Smooth muscle cell (in vitro differentiated cells): ENCODE data around the gene GCH1. TPM values are rescaled to one million over a fixed set of nuclear protein-coding genes. Genes with fewer than 3 reads are reported as not detected.

Source experiments
- DNase-seq: peaks from one replicate; lab custom pipeline; 2025; ENCODE audit not compliant: unreplicated experiment; lab: John Stamatoyannopoulos, UW
- H2AFZ ChIP-seq: fragments of 200-600 bp; sonication (generic); 2 replicates; pipeline ENCODE4 v1.6.0; 2016; ENCODE audit warnings: antibody characterized with exemption, low read depth, mild to moderate bottlenecking
- H3F3A ChIP-seq: fragments of 200-600 bp; sonication (generic); 2 replicates; pipeline ENCODE4 v1.6.0; 2017; ENCODE audit warnings: antibody characterized with exemption, low read depth
- H3K27ac ChIP-seq: fragments of 200-600 bp; sonication (generic); 2 replicates; pipeline ENCODE4 v1.5.1; 2016; ENCODE audit warnings: low read depth, mild to moderate bottlenecking
- H3K27me3 ChIP-seq: fragments of 200-600 bp; sonication (generic); 2 replicates; pipeline ENCODE4 v1.6.1; 2016; ENCODE audit warnings: low read depth, mild to moderate bottlenecking
- H3K36me3 ChIP-seq: fragments of 200-600 bp; sonication (generic); 2 replicates; pipeline ENCODE4 v1.5.1; 2016; ENCODE audit warnings: low read depth
- H3K4me1 ChIP-seq: fragments of 200-600 bp; sonication (generic); 2 replicates; pipeline ENCODE4 v1.5.1; 2016; ENCODE audit warnings: low read depth
- H3K4me2 ChIP-seq: fragments of 200-600 bp; sonication (generic); 2 replicates; pipeline ENCODE4 v1.6.0; 2016; ENCODE audit warnings: mild to moderate bottlenecking
- H3K4me3 ChIP-seq: fragments of 200-600 bp; sonication (generic); 2 replicates; pipeline ENCODE4 v1.5.1; 2016; ENCODE audit warnings: mild to moderate bottlenecking
- H3K79me2 ChIP-seq: fragments of 200-600 bp; sonication (generic); 2 replicates; pipeline ENCODE4 v1.6.0; 2016; ENCODE audit warnings: low read depth, mild to moderate bottlenecking
- H3K9ac ChIP-seq: fragments of 200-600 bp; sonication (generic); 2 replicates; pipeline ENCODE4 v1.6.0; 2016; ENCODE audit warnings: low read depth
- H3K9me3 ChIP-seq: fragments of 200-600 bp; sonication (generic); replicated peaks from 2 replicates; pipeline ENCODE4 v1.5.1; 2016; ENCODE audit warnings: low read depth
- H4K20me1 ChIP-seq: fragments of 200-600 bp; sonication (generic); 2 replicates; pipeline ENCODE4 v1.6.0; 2016; ENCODE audit warnings: low read depth
- CTCF ChIP-seq: fragments of 200-600 bp; sonication (generic); IDR thresholded peaks from 2 replicates; pipeline ENCODE4 v1.5.1; 2017; ENCODE audit warnings: borderline replicate concordance, mild to moderate bottlenecking, antibody characterized with exemption; ENCODE audit not compliant: insufficient read depth, poor library complexity, severe bottlenecking
- WGBS: methylation state at CpG from one replicate; pipeline ENCODE4 v1.1.7; 2016; ENCODE audit warnings: low lambda C conversion rate; 5-methylcytosine and 5-hydroxymethylcytosine counted together
- polyA plus RNA-seq: library from polyadenylated mRNA; unstranded; fragments of >200 nt; fragmentation: Nextera tagmentation; extraction: Ambion mirVana; gene quantifications from 2 replicates; pipeline ENCODE4 v1.2.1, GENCODE V29; 2016
- total RNA-seq: library from RNA; depleted of rRNA; stranded (reverse); fragments of >200 nt; gene quantifications from 2 replicates; pipeline ENCODE4 v1.2.3, GENCODE V29; 2014

Gene GCH1
- total and polyA plus RNA-seq, 2 experiments from 2014 or later, result 0.70 to 2.1 TPM

DNA sequence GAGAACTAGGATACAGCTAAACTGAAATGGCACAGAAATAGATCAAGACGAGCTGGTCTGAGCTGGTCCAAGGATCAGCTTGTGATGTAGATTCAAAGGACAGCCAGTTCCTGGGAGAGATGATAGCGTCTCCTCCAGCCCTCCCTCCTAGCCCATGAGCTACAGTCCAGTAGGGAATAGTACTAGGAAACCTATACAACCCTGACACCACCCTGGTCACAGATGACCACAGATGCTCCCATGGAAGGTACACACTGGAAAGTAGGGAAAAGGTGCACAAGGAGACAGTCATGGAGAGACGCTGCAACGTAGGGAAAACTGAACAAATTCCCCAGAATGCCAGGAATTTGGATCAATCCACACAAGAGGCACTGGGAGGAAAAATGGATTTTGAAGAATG is 6.9 kb downstream of the GCH1 start:
- 82% methylated on average over 4 of the region's 4 CpGs for WGBS
- TF ChIP-seq CTCF, result no peak
- H3K27ac ChIP-seq, result no peak overlapping the region
- H3F3A ChIP-seq, result peaks cover 4% of the 10 kb centered on the region
- no peaks in the 10 kb centered on the region for H3K4me1 ChIP-seq
- no peak overlapping the region for H3K9ac ChIP-seq
- H2AFZ ChIP-seq, result no peak overlapping the region
- no peaks in the 10 kb centered on the region for H3K36me3 ChIP-seq
- no peaks in the 10 kb centered on the region for H4K20me1 ChIP-seq
- no peak for DNase-seq
- H3K9me3 ChIP-seq, result no peaks in the 10 kb centered on the region
- H3K27me3 ChIP-seq, result peaks cover 4% of the 10 kb centered on the region
- H3K79me2 ChIP-seq, result no peaks in the 10 kb centered on the region
- no peak overlapping the region for H3K4me2 ChIP-seq
- H3K4me3 ChIP-seq, result no peak overlapping the region

DNA sequence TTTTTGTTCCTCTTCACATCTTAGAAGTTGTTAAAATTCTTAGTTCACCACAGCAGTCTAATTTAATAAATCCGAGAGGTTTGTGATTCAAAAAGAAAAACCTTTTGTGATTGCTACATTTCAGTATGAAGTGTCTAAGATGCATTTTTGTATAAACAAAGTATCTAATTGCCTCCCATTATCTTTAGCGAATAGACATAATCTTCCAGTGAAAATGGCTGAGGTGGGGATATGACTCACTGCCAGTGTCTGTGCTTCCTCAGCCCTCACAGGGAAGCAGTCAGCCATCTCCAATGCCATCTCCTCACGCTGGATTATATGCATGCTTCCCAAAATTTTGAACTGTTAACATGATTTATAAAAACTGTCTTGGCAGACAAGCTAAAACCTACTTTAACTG is 7.6 kb downstream of the GCH1 start:
- H4K20me1 ChIP-seq, result no peaks in the 10 kb centered on the region
- TF ChIP-seq CTCF, result no peak
- no peak overlapping the region for H3K9ac ChIP-seq
- no peaks in the 10 kb centered on the region for H3K27me3 ChIP-seq
- no peak overlapping the region for H3K27ac ChIP-seq
- peaks cover 4% of the 10 kb centered on the region for H3F3A ChIP-seq
- H3K79me2 ChIP-seq, result no peaks in the 10 kb centered on the region
- H2AFZ ChIP-seq, result no peak overlapping the region
- no peak for DNase-seq
- WGBS, result 34% methylated on average over 3 of the region's 3 CpGs
- H3K4me1 ChIP-seq, result no peaks in the 10 kb centered on the region
- no peaks in the 10 kb centered on the region for H3K9me3 ChIP-seq
- no peak overlapping the region for H3K4me3 ChIP-seq
- no peaks in the 10 kb centered on the region for H3K36me3 ChIP-seq
- H3K4me2 ChIP-seq, result peak overlapping the region; percentile 11

DNA sequence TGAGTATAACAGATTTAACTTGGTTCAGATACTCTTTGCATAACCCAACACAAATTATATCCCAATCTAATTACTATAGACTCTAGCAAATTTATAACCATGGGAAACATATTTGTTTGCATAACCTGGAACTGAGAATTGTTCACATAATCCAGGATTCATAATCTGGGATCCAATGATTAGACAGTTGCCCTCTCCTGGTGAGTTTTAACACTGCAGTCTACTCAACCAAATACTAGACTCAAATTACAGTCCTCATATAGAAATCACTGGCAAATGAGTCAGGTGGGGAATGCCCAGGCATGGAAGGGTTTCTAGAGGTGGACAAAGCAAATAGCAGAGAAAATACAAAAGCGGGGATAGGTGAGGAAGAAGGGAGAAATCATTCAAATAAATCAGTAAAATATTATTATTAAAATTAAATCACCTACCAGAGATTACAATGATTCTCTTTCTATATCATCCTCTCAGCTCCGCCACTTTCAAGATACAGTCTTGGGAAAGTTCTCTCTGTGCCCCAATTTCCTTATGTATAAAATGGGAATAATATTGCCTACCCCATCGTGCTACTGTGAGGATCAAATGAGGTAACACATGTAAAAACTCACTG is 9.4 kb downstream of the GCH1 start:
- Histone ChIP-seq H2AFZ (no peak overlapping the region), H3K4me2 (no peak overlapping the region), H3K4me1 (no peaks in the 10 kb centered on the region), H3K79me2 (no peaks in the 10 kb centered on the region), H3K36me3 (no peaks in the 10 kb centered on the region), H3K27ac (no peak overlapping the region), H3F3A (peaks cover 4% of the 10 kb centered on the region), H3K27me3 (no peaks in the 10 kb centered on the region), H3K4me3 (no peak overlapping the region), H3K9me3 (no peaks in the 10 kb centered on the region), H3K9ac (no peak overlapping the region), H4K20me1 (no peaks in the 10 kb centered on the region)
- TF ChIP-seq CTCF, result peak; percentile 70
- WGBS, result 67% methylated on average over 3 of the region's 3 CpGs
- DNase-seq, result no peak
